HG02970 (cell line): ENCODE results near the gene DYNC1I1.

Source experiments
- ATAC-seq: cut with Tn5 transposase; IDR thresholded peaks from one replicate; pipeline ENCODE4 v1.9.1; 2021; ENCODE audit warnings: mild to moderate bottlenecking, moderate library complexity, moderate number of reproducible peaks; ENCODE audit not compliant: unreplicated experiment, low FRiP score

DYNC1I1 gene

DNA sequence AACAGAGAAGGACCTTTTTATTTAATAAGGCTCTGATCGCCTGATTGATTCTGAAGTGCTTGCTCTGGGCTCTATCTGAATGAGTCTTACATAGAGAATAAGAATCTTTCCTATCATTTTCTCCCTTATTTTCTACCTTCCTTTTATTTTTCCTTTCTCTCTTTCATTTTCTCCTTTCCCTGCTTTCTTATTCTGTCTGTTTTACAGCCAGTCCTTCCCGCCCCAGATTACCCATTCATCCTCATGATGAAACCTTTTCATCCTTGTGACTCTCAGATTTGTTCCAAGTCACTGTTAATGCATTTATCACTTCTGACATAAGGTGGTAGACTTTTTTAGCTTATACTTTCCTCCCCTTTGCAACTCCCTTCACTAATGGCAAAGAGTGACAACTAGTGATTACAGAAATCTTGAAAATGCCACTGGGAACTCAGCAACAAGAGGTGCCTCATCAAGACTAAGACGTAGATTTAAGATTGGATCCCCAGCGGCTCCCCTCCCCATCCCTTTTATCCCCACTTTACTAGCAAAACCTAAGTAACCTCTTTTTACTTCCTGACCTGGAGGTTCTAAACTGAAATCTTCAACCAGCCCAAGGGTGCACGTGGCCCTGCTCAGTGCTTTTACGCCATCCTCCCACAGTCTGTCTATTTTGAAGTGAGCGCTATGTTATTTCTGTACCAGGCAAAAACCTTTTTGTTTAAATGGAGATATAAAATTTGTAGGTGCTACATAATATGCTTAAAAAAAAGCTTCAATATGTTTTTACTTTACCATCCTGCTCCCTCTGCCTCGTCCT, 179.8 kb downstream of the DYNC1I1 start:
- no peak for ATAC-seq

DNA sequence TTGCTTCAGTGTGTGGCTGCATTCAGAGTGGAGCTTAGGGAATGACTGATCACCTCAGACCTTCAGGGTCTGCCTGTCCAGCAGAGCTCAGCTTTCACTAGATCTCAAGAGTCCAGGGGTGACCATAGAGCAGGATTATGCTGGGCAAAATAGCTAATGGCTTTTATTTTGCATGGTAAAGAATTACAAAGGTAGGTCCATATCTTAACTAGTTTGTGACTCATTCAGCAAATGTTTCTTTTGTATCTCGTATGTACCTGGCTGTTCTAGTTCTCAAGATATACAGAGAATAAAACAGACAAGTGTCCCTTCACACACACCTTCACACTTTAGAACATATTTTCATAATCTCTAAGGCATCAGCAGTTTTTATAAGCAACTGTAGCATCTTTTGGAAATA, 180.5 kb downstream of the DYNC1I1 start:
- ATAC-seq, result no peak

DNA sequence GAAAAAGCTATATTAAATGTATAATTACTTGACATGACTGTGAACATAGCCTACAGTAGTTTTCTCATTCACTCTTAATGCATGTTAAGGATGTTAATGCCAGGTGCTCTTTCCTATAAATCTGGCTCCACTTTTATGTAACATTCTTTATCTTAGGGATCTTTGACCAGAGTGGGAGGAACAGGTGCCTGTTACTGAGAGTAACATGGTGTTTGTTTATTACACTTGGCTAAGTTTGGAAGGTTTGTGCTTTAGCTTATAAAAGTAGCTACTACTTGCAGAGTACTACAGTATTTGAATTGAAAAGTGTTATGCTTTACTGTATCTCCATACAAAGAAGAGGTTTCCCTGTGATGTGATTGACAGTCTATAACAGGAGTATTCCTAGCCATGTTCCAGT, 183.4 kb downstream of the DYNC1I1 start:
- no peak for ATAC-seq

DNA sequence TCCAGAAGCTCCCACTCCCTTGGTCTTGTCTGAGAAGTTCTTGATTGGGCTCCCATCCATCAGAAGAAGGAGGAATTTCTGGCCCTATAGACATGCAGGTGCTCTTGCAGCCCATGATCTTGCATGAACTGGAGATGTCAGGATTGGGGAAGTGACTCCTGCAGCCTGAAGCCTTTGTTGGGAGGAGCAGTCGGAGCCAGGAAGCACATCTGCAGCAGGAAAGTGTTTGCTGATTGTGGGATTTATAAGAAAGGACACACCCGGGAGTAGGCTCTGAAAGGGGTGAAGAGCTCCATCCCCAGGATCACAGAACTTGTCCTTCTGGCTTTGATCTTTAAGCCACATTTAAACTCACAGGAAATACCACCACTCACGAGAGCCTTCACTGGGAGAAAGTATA, 185.2 kb downstream of the DYNC1I1 start:
- no peak for ATAC-seq

DNA sequence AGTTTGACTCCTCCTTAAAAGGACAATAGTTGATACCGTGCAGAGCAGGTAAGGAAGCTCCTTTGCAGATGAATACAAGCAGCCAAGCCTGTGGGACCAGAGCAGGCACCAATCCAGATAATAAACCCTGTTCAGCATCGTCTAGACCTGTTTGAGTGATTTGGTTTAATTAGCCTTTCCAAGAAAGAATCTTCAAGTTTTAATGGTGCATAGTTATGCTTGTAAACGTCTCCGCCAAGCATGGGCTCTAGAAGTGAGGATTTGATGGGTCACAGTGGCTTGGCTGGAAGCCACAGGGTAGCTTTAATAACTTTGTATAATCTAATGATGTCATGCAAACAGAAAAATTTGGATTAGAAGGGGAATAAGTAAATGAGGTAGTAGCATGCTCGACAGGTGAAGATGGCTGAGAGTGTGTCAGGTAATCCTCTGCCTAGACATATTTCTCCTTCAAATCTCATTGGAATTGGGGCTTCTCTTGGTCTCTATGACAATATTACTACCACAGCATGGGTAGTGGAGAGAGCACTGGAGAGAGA, 188.4 kb downstream of the DYNC1I1 start:
- ATAC-seq, result no peak

DNA sequence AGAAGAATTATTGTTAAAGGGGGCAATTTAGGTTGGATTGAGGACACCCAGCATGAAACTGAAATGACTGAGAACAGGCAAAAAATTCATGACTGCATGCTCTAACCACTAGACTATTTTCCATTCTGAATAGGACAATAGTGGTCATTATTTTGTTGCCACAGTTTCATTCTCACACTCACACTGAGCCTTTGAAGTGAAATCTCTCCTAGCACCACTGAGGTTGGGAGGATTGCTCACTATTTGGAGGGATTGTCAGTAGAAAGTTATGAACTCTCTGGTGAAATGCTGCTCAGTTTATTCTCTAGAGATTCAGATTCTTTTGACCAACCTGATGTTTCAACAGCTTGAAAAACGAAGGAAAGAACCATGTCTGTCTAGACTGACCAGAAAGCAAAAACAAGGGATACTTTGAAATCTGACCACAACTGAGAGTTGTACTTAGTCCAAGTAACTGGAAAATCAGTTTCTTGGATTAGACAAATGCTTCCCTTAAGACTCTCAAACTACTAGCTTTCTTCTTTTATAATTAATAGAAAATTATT, 191.2 kb downstream of the DYNC1I1 start:
- no peak for ATAC-seq

DNA sequence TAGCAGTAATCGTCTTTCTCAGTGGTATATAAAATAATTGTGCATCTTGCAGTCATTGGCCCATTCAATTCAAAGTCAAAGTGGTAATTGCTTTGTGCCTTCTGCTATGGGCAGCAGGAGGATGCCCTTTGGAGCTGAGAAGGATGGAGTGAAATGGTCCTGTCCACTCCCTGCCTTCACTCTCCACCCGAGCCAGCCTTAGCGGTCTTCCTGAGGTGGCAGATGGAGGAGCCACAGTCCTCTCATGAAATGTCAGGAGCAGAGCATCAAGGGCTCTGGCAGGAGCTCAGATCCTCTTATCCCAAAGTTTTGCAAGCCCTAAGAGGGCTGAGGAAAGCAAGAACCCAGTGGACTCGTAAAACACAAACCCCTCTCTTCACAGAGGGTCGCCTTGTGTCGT, 199.4 kb downstream of the DYNC1I1 start:
- ATAC-seq, result no peak

DNA sequence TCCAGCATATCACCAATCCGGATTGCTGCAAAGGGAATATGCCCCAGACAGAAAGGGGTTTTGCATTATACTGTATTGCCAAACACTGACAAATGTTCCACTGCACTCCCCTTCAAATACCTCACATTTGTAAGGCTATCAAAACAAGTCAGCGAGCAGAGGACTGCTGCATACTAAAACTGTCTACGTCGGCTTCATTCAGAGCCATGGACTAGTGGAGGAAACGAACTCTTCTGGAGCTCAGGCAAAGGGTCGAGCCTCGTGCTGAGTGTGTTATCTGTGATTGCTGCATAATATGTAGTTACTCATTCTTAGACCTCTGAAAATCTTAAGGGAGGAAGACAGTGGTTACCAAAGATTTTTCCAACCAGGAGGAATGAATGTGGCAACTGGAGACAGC, 200.2 kb downstream of the DYNC1I1 start:
- ATAC-seq, result no peak

DNA sequence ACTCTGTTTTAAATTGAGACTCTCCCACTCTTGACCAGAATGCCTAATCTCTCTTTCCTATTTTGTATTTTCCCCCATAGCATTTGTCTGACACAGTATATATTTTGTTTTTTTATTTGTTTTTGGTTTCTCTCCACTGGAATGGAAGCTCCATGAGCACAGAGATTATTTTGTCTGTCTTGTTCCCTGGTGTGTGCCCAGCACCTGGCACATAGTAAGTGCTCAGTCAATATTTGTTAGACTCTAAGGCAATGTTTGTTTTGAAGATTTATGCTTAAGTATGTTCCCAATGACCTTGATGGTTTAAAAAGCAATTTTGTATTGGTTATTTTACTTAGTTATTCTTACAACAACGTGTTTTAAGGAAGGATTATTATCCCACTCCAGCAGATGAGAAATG, 201.8 kb downstream of the DYNC1I1 start:
- ATAC-seq, result no peak

DNA sequence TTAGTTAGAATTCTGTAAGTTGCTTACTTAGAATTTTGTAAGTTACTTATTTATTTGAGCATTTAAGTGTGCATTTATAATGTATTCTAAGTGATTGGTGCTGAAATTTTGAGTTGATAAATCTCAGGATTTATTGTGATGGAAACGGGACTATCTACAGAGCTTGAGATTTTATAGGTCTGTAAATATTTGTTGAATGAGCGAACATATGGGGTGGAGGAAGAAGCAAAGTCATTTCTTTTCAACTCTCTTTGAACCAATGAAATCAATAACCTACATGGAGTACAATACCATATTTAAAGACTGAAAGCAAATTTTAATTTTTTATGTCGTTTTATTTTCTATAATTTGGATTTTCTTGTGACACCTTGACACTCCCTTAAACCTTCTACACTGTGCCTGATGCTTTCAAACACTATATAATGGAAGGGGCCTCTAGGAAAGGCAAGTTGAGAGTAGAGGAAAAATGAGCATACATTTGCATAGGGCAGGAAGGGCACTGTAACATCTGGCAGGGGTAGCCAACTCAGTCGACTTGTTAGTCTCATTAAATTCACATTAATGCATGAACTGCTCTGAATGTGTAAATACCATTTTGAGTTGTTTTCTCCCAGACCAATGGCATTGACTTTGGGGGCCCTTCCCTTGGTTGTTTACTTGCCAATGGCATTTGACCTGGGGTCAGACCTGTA, 204.2 kb downstream of the DYNC1I1 start:
- no peak for ATAC-seq

DNA sequence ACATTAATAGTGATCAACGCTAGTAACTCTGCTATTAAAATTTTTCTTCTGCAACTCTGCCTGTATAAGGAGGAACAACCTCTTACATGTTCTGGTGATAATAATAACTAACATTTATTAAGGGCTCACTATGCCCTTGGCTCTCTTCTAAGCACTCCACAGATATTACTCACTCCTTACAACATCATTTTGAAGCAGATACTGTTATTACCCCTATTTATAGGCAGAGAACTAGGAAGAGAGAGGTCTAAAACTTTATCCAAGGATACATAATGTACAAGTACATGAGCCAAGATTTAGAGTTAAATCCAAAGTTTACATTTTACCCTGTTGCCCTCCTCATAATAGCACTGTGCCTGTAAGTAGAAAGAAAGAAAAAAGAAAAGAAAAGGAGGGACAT, 205.6 kb downstream of the DYNC1I1 start:
- ATAC-seq, result no peak

DNA sequence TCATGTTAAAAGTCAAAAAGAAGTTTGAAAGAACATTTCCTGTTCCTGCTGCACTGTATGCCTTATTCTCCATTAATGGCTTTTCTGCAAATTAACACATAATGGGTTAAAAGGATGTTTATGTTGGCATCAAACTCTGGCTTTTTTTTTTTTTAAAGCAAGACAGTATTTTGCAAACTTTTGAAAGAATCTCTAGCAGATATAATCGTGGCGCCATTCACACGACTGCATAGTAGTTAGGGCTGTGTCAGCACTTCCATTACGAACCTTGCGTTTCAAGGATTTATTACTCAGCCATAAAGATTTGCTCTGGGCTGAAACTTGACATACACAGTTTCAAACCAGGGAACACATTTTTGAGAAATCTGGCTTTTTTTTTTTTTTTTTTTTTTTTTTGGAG, 207.8 kb downstream of the DYNC1I1 start:
- no peak for ATAC-seq

DNA sequence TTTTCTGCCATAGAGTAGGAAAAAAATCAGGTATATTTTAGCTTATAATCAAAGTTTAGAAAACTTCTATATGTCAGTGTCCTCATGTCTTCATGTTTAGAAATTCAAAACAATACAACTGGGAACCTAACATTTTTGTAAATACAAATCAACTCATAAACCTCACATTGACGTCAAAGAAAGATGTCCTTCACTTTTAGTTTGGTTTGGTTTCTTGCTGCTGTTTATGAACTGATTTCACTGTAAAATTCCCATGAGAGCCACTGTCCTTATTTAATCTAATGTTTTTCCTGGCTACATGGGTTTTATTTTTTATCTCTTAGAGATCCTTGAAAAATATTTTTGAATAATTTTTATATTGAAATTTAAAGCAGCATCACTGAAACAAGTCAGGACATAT, 208.4 kb downstream of the DYNC1I1 start:
- no peak for ATAC-seq

DNA sequence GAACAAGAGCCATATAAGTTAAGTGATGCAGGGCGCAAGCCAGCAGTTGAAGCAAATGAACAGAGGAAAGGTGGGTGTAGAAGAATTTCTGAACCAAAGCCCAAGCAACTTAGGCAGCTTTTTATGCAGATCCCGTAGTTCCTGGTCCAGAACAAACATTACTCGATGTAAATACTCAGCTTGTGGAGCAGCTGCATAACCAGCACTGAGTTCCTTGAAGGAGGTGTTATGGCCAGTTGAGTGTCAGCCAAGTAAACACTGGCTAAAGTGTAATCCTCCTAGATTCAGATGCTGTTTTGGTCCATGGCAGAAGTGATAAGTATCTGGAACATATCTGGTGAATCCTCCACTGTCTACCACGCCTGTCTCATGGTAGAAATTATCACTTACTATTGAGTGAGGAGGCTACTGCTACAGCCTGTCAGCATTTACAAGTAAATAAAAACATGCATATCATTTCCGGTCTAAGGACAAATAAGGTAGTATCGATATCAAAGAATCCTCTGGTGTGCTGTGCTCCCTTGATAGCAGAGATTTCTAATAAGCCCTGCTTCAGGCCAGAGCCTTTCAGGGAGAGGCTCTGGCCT, 213.9 kb downstream of the DYNC1I1 start:
- ATAC-seq, result no peak

DNA sequence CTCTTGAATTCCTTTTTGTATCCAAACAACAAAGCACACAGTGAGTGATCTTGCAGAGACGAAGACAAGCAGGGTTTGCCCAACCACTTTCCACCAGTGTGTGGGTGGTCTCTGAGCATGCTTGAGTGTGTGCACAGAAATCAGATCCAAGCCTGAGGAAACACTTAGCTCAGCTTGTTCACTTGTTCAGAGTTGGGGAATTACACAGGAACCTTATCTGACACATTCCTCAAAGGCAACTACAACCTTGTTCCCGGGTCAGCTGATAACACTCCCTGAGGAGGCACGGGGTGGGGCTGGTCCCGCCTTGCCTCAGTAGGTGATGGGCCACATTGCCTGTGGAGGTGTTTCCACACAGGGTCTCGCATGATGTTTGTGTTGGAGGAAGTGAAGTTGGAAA, 216.9 kb downstream of the DYNC1I1 start:
- ATAC-seq, result no peak

DNA sequence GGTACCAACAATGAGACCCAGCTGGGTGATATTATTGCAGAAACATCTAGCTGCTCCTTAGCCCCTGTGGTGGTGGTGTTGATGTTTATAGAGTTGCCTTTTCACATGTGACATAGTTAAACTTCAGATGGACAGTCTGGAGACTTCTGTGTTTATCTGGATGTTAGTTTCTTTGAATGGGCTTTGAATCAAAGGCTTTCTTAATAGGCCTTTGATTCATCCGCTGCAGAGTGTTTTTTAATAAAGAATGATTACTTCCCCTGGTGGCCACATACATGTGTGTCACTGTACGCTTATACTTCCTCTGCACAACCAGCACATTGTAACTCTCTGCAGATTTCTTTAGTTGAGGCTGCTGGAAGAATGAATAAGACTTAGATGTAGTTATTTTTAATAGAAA, 221.0 kb downstream of the DYNC1I1 start:
- ATAC-seq, result no peak

DNA sequence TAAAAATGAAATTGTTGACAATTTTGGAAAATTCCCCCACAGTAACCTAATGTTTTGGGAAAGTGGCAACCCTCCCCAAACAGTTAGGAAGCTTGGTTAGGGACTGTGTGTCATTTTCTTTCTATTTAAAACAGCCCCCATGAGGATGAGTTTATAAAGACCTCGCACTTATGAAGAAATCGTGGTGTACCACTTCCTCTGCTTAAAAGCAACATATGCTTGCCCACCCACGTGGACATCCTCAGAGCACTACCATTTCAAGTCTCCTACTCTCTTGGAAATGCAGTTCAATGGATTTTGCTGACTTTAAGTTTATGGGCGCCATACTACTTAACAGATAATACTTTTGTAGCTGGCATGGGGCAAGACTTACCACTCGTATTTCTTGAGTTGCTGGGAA, 223.8 kb downstream of the DYNC1I1 start:
- ATAC-seq, result no peak

DNA sequence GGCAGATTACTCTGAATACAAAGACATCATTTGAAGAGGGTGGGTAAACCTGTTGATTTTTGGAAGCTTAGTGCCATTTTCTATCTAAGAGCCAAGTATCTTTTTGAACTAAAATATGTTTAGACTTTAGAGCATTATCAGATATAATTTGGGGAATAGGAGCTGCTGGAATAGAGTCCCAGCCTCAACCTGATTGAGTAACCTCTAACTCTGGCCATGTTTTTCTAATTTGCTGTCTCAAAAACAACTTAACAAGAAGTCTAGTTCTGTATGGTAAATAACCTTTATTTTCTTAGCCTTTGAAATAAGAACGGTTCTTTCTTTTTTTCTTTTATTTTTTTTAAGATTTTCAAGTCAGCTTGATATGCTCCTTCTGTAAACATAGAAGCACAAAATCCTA, 224.5 kb downstream of the DYNC1I1 start:
- ATAC-seq, result no peak

DNA sequence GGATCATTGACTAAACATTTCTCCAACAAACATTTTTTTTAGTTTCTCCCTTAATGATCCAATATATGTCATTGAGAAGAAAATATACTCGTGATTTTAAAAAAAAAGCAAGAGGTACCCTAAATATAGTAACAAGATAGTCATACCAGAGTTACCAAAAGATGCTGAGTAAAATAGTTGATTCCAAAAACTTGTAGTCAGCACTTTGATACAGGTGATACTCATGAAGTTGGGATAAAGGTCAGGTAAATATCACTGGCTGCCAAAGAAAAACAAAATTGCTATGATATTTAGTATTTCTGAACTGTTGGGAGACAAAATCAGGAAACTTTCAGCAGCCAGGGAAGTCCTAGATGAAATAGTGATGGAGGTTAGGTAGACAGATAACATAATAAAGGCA, 225.3 kb downstream of the DYNC1I1 start:
- ATAC-seq, result no peak

DNA sequence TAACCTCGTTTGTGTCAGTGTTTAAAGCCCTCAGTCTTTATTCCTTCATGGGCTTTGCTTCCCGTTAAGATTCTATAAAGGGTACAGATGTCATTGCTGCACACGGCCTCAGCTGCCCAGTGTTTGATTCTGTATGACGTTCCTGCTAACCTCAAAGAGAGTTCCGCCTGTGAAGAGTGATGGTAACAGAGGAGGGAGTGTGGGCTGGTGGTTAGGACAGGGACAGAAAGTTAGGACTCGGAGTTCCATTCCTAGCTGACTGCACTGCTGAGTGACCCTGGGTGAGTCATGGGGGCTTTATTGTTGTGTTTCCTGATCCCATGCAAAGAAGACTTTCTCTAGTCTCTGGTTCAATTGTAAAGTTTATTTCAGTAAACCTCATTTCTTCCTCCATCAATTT, 227.1 kb downstream of the DYNC1I1 start:
- ATAC-seq, result no peak

DNA sequence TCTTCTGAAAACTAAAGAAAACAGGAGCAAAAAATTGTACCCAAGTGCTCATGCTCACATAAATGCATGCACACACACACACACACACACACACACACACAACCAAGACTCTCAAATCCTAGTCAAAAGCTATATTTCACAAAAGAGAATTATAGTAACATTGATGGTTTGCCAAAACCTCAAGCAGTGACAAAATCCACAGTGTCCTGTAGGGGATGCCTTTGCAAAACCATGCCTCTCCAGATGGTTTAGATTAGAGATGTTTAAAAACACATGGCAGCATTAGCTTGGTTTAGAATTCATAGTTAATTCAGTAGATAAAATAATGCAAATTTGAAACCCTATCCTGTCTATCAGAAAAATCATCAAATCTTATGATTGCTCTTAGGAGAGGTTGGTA, 232.2 kb downstream of the DYNC1I1 start:
- ATAC-seq, result no peak
